Measurements from ENCODE around the gene AMER3. TPM values are rescaled to one million over a fixed set of nuclear protein-coding genes. Genes with fewer than 3 reads are reported as not detected.
A peak's percentile ranks its signal among the peaks of the same experiment; 100 is the strongest.

AMER3 gene
- total RNA-seq, 1 experiment from 2014 or later = not detected

DNA sequence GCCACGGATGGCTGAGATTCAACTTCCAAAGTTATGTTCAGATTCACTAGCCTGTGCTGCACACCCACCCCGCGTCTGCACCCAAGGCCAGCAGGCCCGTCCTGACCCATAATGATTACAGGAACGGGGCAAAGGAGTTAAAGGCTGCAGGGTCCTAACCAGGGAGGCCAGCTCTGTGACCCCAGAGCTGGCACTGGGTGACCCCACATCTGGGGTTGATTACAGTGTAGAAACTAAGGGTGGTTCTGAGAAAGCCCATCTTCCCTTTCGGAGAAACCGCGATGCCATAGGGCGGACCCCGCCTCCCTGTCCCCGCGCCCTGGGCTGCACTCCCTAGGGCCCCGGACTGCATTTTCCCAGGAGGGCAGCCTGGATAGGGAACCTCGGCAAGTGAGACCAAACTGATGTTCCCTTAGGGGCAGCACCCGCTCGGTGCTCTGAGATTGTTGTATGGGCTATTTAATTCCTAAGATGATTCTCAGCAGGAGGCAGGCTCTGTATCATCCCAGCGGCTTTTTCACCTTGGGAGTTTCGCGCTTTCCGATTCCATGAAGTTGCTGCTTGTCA is 28.6 kb upstream of the AMER3 start:
- BruUV-seq (replicated peaks) = no TSS peak
- H3K36me3 ChIP-seq (ENCODE audit: control insufficient read depth, insufficient read depth, low read length) = no peaks in the 10 kb centered on the region
- POLR2A ChIA-PET = interaction anchor here (0.8 kb wide), 1 partner anchor 12 kb away, joined by 9 read pairs; no protein-coding TSS in a partner anchor
- DNase-seq (ENCODE audit: low read depth, low spot score) = no peak
- intact Hi-C loops (cut with micrococcal nuclease; ENCODE audit: unreplicated experiment) (no loop called here), in situ Hi-C loops (cut with HindIII; ENCODE audit: low pct_unique_long_range_greater_than_20kb, low sequenced_read_pairs) (no loop called here)
- no peak; the same call in 1 of the 2 replicates for ATAC-seq
- TF ChIP-seq, protein P1, sequence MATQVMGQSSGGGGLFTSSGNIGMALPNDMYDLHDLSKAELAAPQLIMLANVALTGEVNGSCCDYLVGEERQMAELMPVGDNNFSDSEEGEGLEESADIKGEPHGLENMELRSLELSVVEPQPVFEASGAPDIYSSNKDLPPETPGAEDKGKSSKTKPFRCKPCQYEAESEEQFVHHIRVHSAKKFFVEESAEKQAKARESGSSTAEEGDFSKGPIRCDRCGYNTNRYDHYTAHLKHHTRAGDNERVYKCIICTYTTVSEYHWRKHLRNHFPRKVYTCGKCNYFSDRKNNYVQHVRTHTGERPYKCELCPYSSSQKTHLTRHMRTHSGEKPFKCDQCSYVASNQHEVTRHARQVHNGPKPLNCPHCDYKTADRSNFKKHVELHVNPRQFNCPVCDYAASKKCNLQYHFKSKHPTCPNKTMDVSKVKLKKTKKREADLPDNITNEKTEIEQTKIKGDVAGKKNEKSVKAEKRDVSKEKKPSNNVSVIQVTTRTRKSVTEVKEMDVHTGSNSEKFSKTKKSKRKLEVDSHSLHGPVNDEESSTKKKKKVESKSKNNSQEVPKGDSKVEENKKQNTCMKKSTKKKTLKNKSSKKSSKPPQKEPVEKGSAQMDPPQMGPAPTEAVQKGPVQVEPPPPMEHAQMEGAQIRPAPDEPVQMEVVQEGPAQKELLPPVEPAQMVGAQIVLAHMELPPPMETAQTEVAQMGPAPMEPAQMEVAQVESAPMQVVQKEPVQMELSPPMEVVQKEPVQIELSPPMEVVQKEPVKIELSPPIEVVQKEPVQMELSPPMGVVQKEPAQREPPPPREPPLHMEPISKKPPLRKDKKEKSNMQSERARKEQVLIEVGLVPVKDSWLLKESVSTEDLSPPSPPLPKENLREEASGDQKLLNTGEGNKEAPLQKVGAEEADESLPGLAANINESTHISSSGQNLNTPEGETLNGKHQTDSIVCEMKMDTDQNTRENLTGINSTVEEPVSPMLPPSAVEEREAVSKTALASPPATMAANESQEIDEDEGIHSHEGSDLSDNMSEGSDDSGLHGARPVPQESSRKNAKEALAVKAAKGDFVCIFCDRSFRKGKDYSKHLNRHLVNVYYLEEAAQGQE (IDR thresholded peaks at IDR 0.05; ENCODE audit: insufficient read depth in 1 of 2, low read depth in 2 of 2, low read length in 1 of 2) = no peak
- TF ChIP-seq, protein P2, sequence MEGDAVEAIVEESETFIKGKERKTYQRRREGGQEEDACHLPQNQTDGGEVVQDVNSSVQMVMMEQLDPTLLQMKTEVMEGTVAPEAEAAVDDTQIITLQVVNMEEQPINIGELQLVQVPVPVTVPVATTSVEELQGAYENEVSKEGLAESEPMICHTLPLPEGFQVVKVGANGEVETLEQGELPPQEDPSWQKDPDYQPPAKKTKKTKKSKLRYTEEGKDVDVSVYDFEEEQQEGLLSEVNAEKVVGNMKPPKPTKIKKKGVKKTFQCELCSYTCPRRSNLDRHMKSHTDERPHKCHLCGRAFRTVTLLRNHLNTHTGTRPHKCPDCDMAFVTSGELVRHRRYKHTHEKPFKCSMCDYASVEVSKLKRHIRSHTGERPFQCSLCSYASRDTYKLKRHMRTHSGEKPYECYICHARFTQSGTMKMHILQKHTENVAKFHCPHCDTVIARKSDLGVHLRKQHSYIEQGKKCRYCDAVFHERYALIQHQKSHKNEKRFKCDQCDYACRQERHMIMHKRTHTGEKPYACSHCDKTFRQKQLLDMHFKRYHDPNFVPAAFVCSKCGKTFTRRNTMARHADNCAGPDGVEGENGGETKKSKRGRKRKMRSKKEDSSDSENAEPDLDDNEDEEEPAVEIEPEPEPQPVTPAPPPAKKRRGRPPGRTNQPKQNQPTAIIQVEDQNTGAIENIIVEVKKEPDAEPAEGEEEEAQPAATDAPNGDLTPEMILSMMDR (IDR thresholded peaks at IDR 0.05) = no peak
- TF ChIP-seq POLR2AphosphoS5 (IDR thresholded peaks at IDR 0.05; ENCODE audit: low read depth, low read length) (no peak), TCF7L2 (IDR thresholded peaks at IDR 0.05; ENCODE audit: low read depth, low read length) (no peak), SIN3A (IDR thresholded peaks at IDR 0.05; ENCODE audit: borderline replicate concordance, insufficient read depth, low read depth, low read length) (no peak)
- peak overlapping the region; percentile 64 to 74 for H3K4me3 ChIP-seq (ENCODE audit: low read depth in 2 of 2, low read length in 2 of 2)
- H3K27ac ChIP-seq (ENCODE audit: low read length) = peak overlapping the region; percentile 82
- no peaks in the 10 kb centered on the region for H3K9me3 ChIP-seq (ENCODE audit: control insufficient read depth, insufficient read depth, low read depth, low read length)
- peaks cover 8% of the 10 kb centered on the region for H3K4me1 ChIP-seq (ENCODE audit: control insufficient read depth, insufficient read depth, low read length)
- CTCF ChIA-PET = no interaction called here
- no peaks in the 10 kb centered on the region; the same call in 1 of the 2 replicates for H3K27me3 ChIP-seq (ENCODE audit: control insufficient read depth, insufficient read depth, low read length)

DNA sequence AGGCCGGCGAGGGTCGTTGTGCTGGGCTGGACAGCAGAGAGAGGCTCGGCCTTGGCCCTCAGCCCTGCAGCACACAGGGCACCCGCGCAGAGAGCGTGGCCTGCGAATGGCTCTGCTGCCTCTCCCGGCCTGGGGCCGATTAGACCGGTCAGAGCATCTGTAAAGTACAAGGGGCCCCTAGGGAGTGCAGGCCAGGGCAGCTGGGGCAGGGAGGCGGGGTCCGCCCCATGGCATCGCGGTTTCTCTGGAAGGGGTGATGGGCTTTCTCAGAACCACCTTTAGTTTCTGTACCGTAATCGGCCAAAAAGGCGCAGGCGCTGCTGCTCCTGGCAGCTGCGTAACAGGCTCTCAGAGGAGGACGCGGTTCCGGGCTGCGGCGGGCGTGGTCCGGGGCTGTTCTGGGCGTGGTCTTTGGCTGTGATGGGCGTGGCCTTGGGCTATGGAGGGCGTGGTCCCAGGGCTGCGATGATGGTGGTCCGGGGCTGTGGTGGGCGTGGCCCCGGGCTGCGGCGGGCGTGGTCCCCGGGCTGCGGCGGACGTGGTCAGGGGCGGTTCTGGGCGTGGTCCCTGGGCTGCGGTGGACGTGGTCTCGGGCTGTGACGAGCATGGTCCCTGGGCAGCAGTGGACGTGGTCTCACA is 27.9 kb upstream of the AMER3 start:
- peak; percentile 98 for ATAC-seq
- peak overlapping the region; percentile 64 to 74 for H3K4me3 ChIP-seq (ENCODE audit: low read depth in 2 of 2, low read length in 2 of 2)
- ChIA-PET CTCF (no interaction called here), POLR2A (interaction anchor here (0.8 kb wide), 1 partner anchor 11 kb away, joined by 9 read pairs; no protein-coding TSS in a partner anchor)
- intact Hi-C loops (cut with micrococcal nuclease; ENCODE audit: unreplicated experiment) (no loop called here), in situ Hi-C loops (cut with HindIII; ENCODE audit: low pct_unique_long_range_greater_than_20kb, low sequenced_read_pairs) (no loop called here)
- H3K4me1 ChIP-seq (ENCODE audit: control insufficient read depth, insufficient read depth, low read length) = peaks cover 8% of the 10 kb centered on the region
- H3K36me3 ChIP-seq (ENCODE audit: control insufficient read depth, insufficient read depth, low read length) = no peaks in the 10 kb centered on the region
- no peaks in the 10 kb centered on the region; the same call in 1 of the 2 replicates for H3K27me3 ChIP-seq (ENCODE audit: control insufficient read depth, insufficient read depth, low read length)
- BruUV-seq (replicated peaks) = no TSS peak
- DNase-seq (ENCODE audit: low read depth, low spot score) = no peak
- peak overlapping the region; percentile 82 for H3K27ac ChIP-seq (ENCODE audit: low read length)
- H3K9me3 ChIP-seq (ENCODE audit: control insufficient read depth, insufficient read depth, low read depth, low read length) = no peaks in the 10 kb centered on the region
- TF ChIP-seq, protein P2 (IDR thresholded peaks at IDR 0.05) = no peak
- TF ChIP-seq POLR2AphosphoS5 (IDR thresholded peaks at IDR 0.05; ENCODE audit: low read depth, low read length) (no peak), TCF7L2 (IDR thresholded peaks at IDR 0.05; ENCODE audit: low read depth, low read length) (no peak), SIN3A (IDR thresholded peaks at IDR 0.05; ENCODE audit: borderline replicate concordance, insufficient read depth, low read depth, low read length) (no peak)
- TF ChIP-seq, protein P1 (IDR thresholded peaks at IDR 0.05; ENCODE audit: insufficient read depth in 1 of 2, low read depth in 2 of 2, low read length in 1 of 2) = no peak

Data from Panc1 (cell line).